OCI-LY1 (cell line): Measurements from ENCODE around the gene SPIN2A.

Source experiments
- CTCF ChIP-seq: fragments of 200-600 bp; sonication (generic), shearing (Covaris generic); IDR thresholded peaks from 2 replicates; pipeline ENCODE4 v1.5.1; 2017; ENCODE audit warnings: mild to moderate bottlenecking, antibody characterized with exemption, low read length, moderate library complexity, mixed read lengths
- EZH2 ChIP-seq: fragments of 200-600 bp; sonication (generic), shearing (Covaris generic); IDR thresholded peaks from 2 replicates; pipeline ENCODE4 v1.8.0; 2017; ENCODE audit warnings: borderline replicate concordance, mixed run types, mild to moderate bottlenecking, antibody characterized with exemption, low read length, moderate library complexity, mixed read lengths

GRCh38 chrX:57121162-57121755, 15.9 kb downstream of the SPIN2A start, which contains the start of gene SPIN2B:
- TF ChIP-seq CTCF (no peak), EZH2 (no peak)
